Right atrium auricular region (tissue), 2 donors: ENCODE data around the gene WDR5. TPM values are rescaled to one million over a fixed set of nuclear protein-coding genes. Genes with fewer than 3 reads are reported as not detected.
A peak's percentile ranks its signal among the peaks of the same experiment; 100 is the strongest.

Source experiments
- DNase-seq: peaks from one replicate; pipeline ENCODE4 v3.0.0-alpha.2; 2019; ENCODE audit warnings: low spot score
- H3K27ac ChIP-seq, 2 donors: fragments of 200-600 bp; sonication (generic); 1 replicate in 1 of 2; 2 replicates in 1 of 2; pipeline ENCODE4 v1.5.1; 2016 to 2019
- H3K27me3 ChIP-seq, 2 donors: fragments of 200-600 bp; sonication (generic); one replicate each; pipeline versions ENCODE4 v1.5.1 to v1.6.0; 2017 to 2019
- H3K36me3 ChIP-seq: fragments of 200-600 bp; sonication (generic); one replicate; pipeline ENCODE4 v1.5.1; 2016
- H3K4me1 ChIP-seq, 2 donors: fragments of 200-600 bp; sonication (generic); one replicate each; pipeline versions ENCODE4 v1.5.1 to v1.6.0; 2017 to 2019
- H3K4me3 ChIP-seq, 2 donors: fragments of 200-600 bp; sonication (generic); 1 replicate in 1 of 2; 2 replicates in 1 of 2; pipeline ENCODE4 v1.5.1; 2017 to 2019; ENCODE audit warnings: mild to moderate bottlenecking in 1 of 2, moderate library complexity in 1 of 2
- H3K9me3 ChIP-seq, 2 donors: fragments of 200-600 bp; sonication (generic); one replicate each; pipeline ENCODE4 v1.5.1; 2019
- total RNA-seq, 2 donors: library from RNA; depleted of rRNA; stranded (reverse); fragments of >200 nt; gene quantifications; one replicate each; pipeline ENCODE4 v1.1.0, GENCODE V29; 2016
- TF ChIP-seq, protein P1 (sequence below), 2 donors: fragments of 200-600 bp; sonication (generic); IDR thresholded peaks; one replicate each; pipeline ENCODE4 v1.5.1; 2019; ENCODE audit warnings: antibody characterized with exemption in 2 of 2

The WDR5 gene
- total RNA-seq, 2 donors from 2014 or later = 14.1 to 17.5 TPM

DNA sequence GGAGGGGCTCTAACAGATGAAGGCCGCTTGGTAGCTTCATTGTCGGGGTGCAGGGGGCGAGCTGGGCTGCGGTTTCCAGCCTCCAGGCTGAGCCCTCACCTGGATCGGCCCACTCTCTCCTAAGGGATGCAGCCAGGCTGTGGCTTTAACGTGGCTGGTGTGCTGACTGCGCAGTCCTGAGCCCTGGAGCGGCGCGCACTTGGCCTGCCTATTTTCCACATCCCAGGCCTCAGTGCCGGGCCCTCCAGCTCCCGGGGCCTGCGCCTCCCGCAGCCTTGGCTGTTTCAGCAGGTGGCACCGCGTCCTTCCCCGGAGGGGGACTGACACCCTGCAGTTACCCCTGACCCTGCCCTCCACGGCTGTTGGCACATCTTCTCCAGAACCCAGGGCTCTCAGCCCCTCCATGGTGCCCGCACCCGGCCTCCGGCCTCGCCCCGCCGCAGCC, 27.1 kb downstream of the WDR5 start:
- TF ChIP-seq, protein P1, sequence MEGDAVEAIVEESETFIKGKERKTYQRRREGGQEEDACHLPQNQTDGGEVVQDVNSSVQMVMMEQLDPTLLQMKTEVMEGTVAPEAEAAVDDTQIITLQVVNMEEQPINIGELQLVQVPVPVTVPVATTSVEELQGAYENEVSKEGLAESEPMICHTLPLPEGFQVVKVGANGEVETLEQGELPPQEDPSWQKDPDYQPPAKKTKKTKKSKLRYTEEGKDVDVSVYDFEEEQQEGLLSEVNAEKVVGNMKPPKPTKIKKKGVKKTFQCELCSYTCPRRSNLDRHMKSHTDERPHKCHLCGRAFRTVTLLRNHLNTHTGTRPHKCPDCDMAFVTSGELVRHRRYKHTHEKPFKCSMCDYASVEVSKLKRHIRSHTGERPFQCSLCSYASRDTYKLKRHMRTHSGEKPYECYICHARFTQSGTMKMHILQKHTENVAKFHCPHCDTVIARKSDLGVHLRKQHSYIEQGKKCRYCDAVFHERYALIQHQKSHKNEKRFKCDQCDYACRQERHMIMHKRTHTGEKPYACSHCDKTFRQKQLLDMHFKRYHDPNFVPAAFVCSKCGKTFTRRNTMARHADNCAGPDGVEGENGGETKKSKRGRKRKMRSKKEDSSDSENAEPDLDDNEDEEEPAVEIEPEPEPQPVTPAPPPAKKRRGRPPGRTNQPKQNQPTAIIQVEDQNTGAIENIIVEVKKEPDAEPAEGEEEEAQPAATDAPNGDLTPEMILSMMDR (IDR thresholded peaks at IDR 0.05) = no peak
- no peak for DNase-seq
- Histone ChIP-seq H3K36me3 (peaks cover 10% of the 10 kb centered on the region), H3K4me1 (peaks cover 0 to 17% of the 10 kb centered on the region in 2 donors), H3K27me3 (no peaks in the 10 kb centered on the region), H3K27ac (no peak overlapping the region), H3K9me3 (no peaks in the 10 kb centered on the region), H3K4me3 (no peak overlapping the region)

GRCh38 chr9:134163371-134164196, 27.7 kb downstream of the WDR5 start:
- Histone ChIP-seq H3K4me3 (no peak overlapping the region), H3K9me3 (no peaks in the 10 kb centered on the region), H3K27me3 (no peaks in the 10 kb centered on the region), H3K27ac (no peak overlapping the region), H3K36me3 (peaks cover 3% of the 10 kb centered on the region), H3K4me1 (peaks cover 0 to 17% of the 10 kb centered on the region in 2 donors)
- DNase-seq = peak; percentile 77
- TF ChIP-seq, protein P1 (IDR thresholded peaks at IDR 0.05) = peak; percentile 38 to 57

DNA sequence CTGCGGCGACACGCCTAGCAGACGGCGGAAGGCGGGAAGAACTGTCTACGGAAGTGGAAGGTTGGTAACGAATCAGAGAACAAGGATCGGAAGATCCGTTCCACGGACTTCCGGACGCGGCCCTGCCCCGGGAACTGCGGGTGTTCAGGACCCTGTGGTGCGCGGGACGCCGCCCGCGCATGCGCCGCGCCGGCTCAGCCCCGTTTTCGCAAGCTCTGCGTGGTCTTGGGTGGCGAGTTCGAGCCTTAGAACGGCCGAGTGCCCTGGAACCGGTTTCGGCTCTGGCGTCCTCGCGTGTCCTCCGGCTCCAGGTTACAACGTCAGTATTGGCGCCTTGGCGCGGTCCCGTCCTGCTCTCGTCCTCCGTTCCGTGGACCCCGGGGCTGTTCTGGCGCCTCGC, 29.0 kb downstream of the WDR5 start:
- no peak for DNase-seq
- TF ChIP-seq, protein P1 (IDR thresholded peaks at IDR 0.05) = no peak
- Histone ChIP-seq H3K36me3 (no peaks in the 10 kb centered on the region), H3K4me1 (peaks cover 0 to 17% of the 10 kb centered on the region in 2 donors), H3K4me3 (no peak overlapping the region), H3K27me3 (no peaks in the 10 kb centered on the region), H3K27ac (no peak overlapping the region), H3K9me3 (no peaks in the 10 kb centered on the region)

GRCh38 chr9:134165357-134166315, 29.8 kb downstream of the WDR5 start:
- no peak for DNase-seq
- H3K9me3 ChIP-seq = no peaks in the 10 kb centered on the region
- H3K36me3 ChIP-seq = no peaks in the 10 kb centered on the region
- no peaks in the 10 kb centered on the region for H3K27me3 ChIP-seq
- peaks cover 0 to 17% of the 10 kb centered on the region in 2 donors for H3K4me1 ChIP-seq
- TF ChIP-seq, protein P1 (IDR thresholded peaks at IDR 0.05) = no peak
- no peak overlapping the region for H3K4me3 ChIP-seq
- no peak overlapping the region for H3K27ac ChIP-seq

GRCh38 chr9:134166374-134166773, 30.5 kb downstream of the WDR5 start:
- Histone ChIP-seq H3K4me3 (no peak overlapping the region), H3K27me3 (no peaks in the 10 kb centered on the region), H3K4me1 (peaks cover 0 to 17% of the 10 kb centered on the region in 2 donors), H3K36me3 (no peaks in the 10 kb centered on the region), H3K9me3 (no peaks in the 10 kb centered on the region), H3K27ac (no peak overlapping the region)
- DNase-seq = no peak
- TF ChIP-seq, protein P1 (IDR thresholded peaks at IDR 0.05) = no peak
